Thoracic aorta (tissue), 2 donors: ENCODE results near the gene HSPA2. TPM values are rescaled to one million over a fixed set of nuclear protein-coding genes. Genes with fewer than 3 reads are reported as not detected.
A peak's percentile ranks its signal among the peaks of the same experiment; 100 is the strongest.

Source experiments
- ATAC-seq: fragments of 150-250 bp; one replicate; pipeline ENCODE4 v1.8.0; 2017; ENCODE audit warnings: low read depth; ENCODE audit not compliant: insufficient number of reproducible peaks, low FRiP score
- DNase-seq: peaks from one replicate; pipeline ENCODE4 v3.0.0-alpha.2; 2020; ENCODE audit warnings: low spot score
- H3K27ac ChIP-seq, 2 donors: fragments of 200-600 bp; sonication (generic); 1 replicate in 1 of 2; 2 replicates in 1 of 2; pipeline ENCODE4 v1.5.1; 2016; ENCODE audit warnings: mild to moderate bottlenecking in 2 of 2, moderate library complexity in 2 of 2
- H3K27me3 ChIP-seq: fragments of 200-600 bp; sonication (generic); replicated peaks from 2 replicates; pipeline ENCODE4 v1.6.0; 2016; ENCODE audit warnings: mild to moderate bottlenecking; ENCODE audit not compliant: insufficient read depth
- H3K36me3 ChIP-seq: fragments of 200-600 bp; sonication (generic); one replicate; pipeline ENCODE4 v1.5.1; 2016
- H3K4me1 ChIP-seq, 2 donors: fragments of 200-600 bp; sonication (generic); 1 replicate in 1 of 2; 2 replicates in 1 of 2; pipeline versions ENCODE4 v1.5.1 to v1.6.0; 2016; ENCODE audit warnings: low read depth in 2 of 2, mild to moderate bottlenecking in 1 of 2; ENCODE audit not compliant: control insufficient read depth in 1 of 2
- H3K4me3 ChIP-seq: fragments of 200-600 bp; sonication (generic); 2 replicates; pipeline ENCODE4 v1.5.1; 2016; ENCODE audit warnings: mild to moderate bottlenecking
- H3K9me3 ChIP-seq: fragments of 200-600 bp; sonication (generic); 2 replicates; pipeline ENCODE4 v1.5.1; 2016
- CTCF ChIP-seq: fragments of 200-600 bp; sonication (generic); IDR thresholded peaks from one replicate; pipeline ENCODE4 v1.5.1; 2019; ENCODE audit warnings: antibody characterized with exemption
- total RNA-seq, 2 donors: library from RNA; depleted of rRNA; stranded (reverse); fragments of >200 nt; gene quantifications; one replicate each; pipeline versions ENCODE4 v1.1.0 to v1.2.3, GENCODE V29; 2016

HSPA2 gene
- total RNA-seq, 2 donors from 2014 or later, result 28.5 to 33.7 TPM

- Histone ChIP-seq H3K9me3 (no peaks in the 10 kb centered on the region), H3K4me3 (peak overlapping the region; percentile 12), H3K4me1 (peaks cover 43 to 58% of the 10 kb centered on the region in 2 donors), H3K27me3 (no peaks in the 10 kb centered on the region), H3K27ac (no peak overlapping the region), H3K36me3 (no peaks in the 10 kb centered on the region)
- ATAC-seq (no peak), DNase-seq (no peak)
- no peak for TF ChIP-seq CTCF
Observed at GRCh38 chr14:64507376-64508156, 33.0 kb upstream of the HSPA2 start.

- no peaks in the 10 kb centered on the region for H3K36me3 ChIP-seq
- H3K27ac ChIP-seq, result no peak overlapping the region
- no peak for DNase-seq
- no peaks in the 10 kb centered on the region for H3K9me3 ChIP-seq
- no peak for ATAC-seq
- H3K4me1 ChIP-seq, result peaks cover 43 to 61% of the 10 kb centered on the region in 2 donors
- no peak overlapping the region for H3K4me3 ChIP-seq
- no peaks in the 10 kb centered on the region for H3K27me3 ChIP-seq
- TF ChIP-seq CTCF, result no peak
Observed at GRCh38 chr14:64508215-64508776, 32.2 kb upstream of the HSPA2 start.

GRCh38 chr14:64509036-64509435, 31.5 kb upstream of the HSPA2 start:
- Histone ChIP-seq H3K4me1 (peaks cover 43 to 61% of the 10 kb centered on the region in 2 donors), H3K27ac (no peak overlapping the region)
- ATAC-seq, result no peak

GRCh38 chr14:64510825-64511671, 29.5 kb upstream of the HSPA2 start:
- Histone ChIP-seq H3K27ac (no peak overlapping the region), H3K9me3 (no peaks in the 10 kb centered on the region), H3K4me1 (peaks cover 47 to 75% of the 10 kb centered on the region in 2 donors), H3K27me3 (no peaks in the 10 kb centered on the region), H3K36me3 (no peaks in the 10 kb centered on the region), H3K4me3 (no peak overlapping the region)
- ATAC-seq (no peak), DNase-seq (peak; percentile 20)
- TF ChIP-seq CTCF, result peak; percentile 88

More at GRCh38 chr14:64509036-64509435, 31.5 kb upstream of the HSPA2 start:
- Histone ChIP-seq H3K27me3 (no peaks in the 10 kb centered on the region), H3K36me3 (no peaks in the 10 kb centered on the region), H3K4me3 (no peak overlapping the region), H3K9me3 (no peaks in the 10 kb centered on the region)
- TF ChIP-seq CTCF, result no peak
- no peak for DNase-seq

GRCh38 chr14:64513271-64513670, 27.3 kb upstream of the HSPA2 start:
- no peaks in the 10 kb centered on the region for H3K9me3 ChIP-seq
- DNase-seq (no peak), ATAC-seq (no peak)
- H3K36me3 ChIP-seq, result no peaks in the 10 kb centered on the region
- H3K4me1 ChIP-seq, result peaks cover 31 to 57% of the 10 kb centered on the region in 2 donors
- no peak overlapping the region for H3K27ac ChIP-seq
- no peaks in the 10 kb centered on the region for H3K27me3 ChIP-seq
- TF ChIP-seq CTCF, result no peak
- no peak overlapping the region for H3K4me3 ChIP-seq
